HG03558 (cell line): Measurements from ENCODE around the gene SIAH1.
"Not testable (repeated sequence)": the region's sequence is repeated elsewhere in the genome, so short reads cannot be mapped to it uniquely, and the experiment has no call there.

Source experiments
- ATAC-seq: cut with Tn5 transposase; IDR thresholded peaks from one replicate; pipeline ENCODE4 v1.9.1; 2021; ENCODE audit warnings: moderate number of reproducible peaks; ENCODE audit not compliant: unreplicated experiment; ENCODE audit errors: extremely low read depth

Gene SIAH1

DNA sequence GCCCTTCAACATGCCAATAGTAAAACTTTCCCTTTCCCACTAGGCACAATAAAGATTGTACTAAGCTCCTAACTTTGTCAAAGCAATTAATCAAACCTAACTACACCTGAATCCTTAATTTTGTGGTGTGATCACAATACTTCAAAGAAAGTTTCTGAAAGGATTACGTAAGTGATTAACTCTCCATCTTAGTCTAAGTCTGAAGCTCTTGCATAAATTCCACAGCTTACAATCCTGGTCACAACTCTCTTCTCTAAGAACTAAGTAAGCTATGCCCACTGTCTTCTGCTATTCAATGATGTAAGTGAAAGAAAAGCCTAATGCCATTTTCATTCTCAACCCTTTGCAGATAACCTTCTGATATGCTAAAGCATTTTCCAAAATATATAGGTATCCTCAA lies 15.4 kb downstream of the SIAH1 start:
- ATAC-seq, result no peak

DNA sequence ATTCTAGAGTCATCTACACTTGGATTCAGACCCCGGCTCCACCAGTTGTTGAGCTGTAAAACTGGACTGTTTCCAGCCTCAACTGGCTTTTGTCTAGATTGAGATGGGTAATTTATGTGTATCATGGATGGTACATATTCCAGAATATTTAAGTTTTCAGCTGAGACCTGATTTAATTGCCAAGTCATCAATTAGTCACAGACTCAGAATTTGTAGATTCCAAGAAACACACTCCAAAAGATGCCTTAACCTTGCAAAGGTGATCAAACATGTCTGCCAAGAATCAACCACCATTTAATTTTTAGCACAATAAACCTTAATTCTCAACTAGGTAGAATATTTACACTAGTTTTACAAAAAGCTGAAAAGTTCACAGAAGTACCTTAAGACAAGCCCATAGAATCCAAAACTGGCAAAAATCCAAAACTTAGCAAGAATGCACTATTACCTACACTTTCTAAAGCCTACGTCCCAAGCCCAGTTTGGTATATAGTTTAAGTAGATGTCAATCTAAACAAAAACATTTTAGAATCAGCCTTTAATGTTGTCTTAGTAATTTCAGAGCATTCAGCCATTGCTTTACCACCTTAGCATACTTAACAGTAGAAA lies 17.7 kb downstream of the SIAH1 start:
- no peak for ATAC-seq

DNA sequence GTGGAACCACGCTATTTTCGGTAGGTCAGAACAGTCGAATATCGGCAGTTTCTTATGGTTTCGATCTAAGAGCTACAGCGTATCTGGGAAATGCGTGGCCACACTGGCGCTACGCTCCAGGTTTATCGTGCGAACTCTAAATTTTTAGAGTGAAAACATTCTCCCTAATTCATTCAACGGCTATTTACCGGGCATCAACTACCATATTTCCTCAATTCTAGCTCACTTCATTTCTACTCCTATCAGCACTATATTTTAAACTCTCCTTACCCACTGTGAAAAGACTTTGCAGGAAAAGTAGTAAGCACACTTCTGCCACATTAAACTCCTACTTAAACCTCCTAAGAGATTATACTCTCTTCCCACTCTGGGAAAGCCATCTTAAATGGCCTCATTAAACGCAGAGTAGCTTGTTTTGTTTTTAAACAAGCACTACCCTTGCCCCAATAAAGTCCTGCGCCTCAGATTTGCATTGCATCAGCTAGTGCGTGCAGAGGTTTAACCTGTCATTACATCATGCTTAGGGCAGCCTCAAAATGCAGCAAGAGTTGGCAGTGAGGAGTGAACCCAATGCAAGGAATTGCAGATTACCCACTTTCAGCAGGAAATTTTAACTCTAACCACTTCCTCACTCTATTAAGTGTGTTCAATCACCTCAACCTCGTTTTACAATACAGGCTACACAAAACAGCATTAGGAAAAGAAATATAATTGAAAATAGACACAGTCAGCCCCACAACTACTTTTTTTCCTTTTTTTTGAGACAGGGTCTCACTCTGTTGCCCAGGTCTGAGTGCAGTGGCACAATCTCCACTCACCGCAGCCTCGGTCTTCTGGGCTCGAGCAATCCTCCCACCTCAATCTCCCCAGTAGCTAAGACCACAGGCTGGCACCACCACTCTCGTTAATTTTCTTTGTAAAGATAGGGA lies 18.8 kb downstream of the SIAH1 start:
- peak; percentile 51 for ATAC-seq

DNA sequence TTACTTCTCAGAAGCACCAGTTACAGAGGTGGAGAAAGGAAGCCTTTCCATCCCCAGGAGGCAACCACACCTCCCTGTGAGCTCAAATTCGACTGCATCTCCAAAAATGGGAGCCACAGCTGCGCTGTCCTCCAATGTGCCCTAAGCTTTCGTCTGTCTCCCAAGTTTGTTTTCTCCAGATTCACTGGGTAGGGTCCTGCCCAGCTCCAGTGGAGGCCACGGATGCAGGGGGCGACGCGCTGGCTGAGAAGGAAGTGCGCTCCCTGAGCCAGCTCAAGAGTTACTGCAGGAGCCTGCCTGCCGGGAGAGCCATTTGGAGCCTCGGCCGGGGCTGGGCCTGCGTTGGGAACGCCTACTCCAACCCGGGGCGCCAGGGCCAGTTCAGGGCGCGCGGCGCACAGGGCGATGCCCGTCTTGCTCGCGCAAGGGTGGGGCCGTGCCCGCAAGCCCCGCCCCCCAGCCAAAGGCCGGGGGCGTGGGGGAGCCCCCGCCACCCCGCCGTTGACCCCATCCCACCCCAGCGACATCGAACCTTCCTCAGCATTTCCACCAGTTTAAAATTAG lies 19.5 kb downstream of the SIAH1 start:
- ATAC-seq, result peak; percentile 55

DNA sequence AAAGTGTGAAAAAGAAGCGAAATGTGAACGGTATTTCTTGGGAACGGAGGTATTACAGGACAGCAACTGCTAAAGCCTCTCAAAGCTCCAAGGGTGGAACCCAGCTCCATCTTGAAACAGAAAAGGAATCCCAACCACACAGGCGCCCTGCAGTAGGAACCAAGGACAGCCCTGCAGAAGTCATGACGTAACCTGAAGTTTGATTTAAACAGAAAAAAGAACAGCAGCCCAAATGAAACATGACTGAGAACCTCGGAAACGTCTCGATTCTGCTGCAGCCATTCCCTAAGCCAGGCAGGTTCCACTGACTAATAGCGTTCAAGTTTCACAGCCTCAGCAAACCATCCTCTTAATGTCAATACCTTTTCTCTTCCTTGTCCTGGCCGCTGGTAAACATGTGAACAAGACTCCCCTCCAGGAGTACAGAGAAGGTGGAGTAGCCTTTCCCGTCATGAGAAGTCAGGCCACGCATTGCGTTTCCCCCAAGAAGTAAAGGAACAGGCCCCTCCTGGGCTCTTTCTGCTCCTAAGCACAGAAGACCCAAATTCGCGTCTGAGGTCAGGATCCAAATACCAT lies 20.1 kb downstream of the SIAH1 start:
- no peak for ATAC-seq

DNA sequence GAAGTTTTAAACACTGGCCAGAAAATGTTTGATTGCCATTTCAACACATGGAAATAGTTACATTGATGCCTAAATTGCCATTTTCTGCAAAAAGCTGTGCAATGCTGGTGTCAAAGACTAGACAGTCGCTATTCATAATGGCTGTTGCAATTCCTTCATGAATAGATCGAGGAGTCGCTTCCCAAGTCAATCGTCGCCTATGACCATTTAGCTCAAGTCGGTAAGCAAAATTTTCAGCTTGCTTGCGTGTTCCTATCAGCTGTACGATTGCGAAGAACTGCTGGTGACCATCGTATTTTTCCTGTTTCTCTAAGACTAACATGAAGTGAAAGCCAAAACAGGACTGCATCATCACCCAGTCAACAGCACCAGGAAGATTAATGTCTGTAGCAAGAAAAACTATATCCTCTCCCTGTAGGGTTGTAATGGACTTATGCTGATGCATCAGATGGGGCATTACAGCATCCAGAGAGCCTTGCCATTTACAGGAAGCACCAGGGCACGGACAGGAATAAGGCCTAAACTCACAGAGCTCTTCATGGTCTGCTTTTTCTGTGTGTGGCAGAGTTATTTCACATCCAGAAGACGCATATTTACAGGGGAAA lies 23.6 kb downstream of the SIAH1 start:
- no peak for ATAC-seq

DNA sequence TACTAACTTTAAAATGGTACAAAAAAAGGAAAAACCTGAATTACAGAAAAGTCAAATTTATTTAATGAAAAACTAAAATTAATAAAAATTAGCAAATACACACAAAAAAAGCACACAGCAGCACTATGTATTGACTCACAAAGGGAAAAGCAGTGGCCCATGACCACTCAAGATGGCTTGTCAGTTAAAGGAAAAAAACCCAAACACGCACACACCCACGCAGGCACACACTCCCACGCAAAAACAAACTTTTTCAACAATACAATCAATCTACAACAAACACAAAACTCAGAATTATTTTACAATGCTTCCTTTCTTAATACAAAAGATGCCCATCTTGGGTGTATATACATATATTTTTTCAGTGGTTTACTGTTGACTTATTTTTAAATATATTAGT lies 24.2 kb downstream of the SIAH1 start:
- ATAC-seq, result no peak

DNA sequence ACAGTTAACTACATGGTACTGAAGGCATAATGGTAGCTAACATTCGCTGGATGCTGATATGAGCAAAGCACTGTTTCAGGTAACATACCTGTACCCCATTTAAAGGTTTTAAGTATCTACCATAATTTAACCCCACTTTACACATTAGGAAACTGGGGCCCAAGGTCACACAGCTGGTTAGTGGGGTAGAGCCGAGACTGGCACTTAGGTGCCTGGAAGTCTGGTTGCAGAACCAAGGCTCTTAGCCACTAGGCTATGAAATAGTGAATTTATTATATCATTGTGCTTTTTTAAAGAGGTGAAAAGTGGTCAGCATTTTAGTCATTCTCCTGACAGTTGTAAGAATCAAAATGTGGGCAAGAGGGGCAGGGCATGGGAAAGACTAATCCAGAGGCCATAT lies 25.2 kb downstream of the SIAH1 start:
- no peak for ATAC-seq

DNA sequence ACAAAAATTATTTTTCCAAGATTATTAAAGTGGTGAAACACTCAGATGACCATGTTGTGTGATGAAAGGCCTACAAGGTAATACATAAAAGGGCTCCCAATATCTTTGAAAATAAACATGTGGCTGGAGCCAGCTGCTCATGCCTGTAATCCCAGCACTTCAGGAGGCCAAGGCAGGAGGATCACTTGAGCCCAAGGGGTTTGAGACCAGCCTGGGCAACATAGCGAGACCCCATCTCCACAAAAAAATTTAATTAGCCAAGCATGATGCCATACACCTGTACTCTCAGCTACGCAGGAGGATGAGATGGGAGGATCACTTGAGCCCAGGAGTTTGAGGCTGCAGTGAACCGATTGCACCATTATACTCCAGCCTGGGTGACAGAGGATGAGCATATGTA lies 26.8 kb downstream of the SIAH1 start:
- no peak for ATAC-seq

DNA sequence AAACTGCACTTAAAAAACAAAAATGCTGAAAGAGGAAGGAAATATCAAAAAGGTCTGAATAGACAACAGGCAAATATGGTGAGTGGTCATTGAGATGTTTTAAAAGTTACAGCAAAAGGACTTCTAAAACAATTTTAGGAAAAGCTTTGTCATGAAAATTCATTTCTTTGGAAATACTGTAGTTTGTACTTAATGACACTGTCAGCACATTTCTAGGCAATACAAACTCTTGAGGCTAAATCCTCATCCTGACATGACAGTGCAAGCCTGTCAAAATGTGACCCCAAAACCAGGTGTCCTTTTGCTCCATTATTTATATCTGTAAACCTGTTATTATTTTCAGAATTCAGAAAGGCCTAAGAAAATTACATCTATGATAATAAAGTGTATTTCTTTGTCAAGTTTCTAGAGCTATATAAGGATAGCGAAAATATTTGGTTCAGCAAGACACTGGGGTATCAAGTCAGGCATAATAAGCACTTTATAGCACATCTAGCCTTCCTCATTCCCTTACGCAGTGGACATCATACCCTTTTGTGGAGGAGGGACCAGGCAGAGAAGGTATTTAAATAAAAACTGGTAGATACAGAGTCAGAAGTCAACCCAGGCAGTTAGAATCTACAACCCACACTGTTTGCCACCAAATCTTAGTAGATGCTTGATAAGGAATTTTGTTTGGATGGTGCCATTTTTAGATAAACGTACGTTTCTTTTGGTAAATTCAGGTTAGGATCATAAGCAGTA lies 28.4 kb downstream of the SIAH1 start:
- ATAC-seq, result no peak

DNA sequence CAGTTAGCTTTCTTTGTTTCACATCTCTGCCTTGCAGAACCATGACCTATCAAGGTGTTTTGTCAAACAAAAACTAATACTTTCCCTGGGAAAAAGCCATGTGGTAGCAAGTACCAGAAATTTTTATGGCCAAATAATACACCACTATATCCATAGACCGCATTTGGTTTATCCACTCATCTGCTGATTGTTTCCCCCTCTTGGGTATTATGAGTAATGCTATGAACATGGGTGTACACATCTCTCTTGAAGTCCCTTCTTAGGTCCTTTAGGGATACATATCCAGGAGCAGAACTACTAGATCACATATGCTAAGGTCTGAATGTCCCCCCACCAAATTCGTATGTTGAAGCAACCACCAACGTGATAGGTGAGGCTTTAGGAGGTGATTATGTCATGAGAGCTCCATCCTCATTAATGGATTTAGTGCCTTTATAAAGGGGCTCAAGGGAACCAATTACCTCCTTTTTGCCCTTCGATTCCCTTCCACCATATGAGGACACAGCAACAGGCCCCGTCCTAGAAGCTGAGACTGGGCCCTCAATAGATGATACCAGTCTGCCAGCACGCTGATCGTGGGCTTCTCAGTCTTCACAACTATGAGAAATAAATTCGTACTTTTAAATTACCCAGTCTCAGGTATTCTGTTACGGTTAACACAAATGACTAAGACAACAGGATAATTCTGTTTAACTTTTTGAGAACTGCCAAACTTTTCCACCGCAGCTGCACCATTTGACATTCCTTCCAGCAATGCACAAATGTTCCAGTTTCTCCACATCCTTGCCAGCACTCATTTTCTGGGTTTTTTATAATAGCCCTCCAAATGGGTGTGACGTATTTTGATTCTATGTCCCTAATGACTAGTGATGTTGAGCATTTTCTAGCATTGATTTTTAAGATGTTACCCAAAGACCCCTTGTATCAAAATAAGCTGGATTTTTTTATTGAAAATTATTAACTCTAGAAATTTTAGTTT lies 30.0 kb downstream of the SIAH1 start:
- ATAC-seq, result no peak

DNA sequence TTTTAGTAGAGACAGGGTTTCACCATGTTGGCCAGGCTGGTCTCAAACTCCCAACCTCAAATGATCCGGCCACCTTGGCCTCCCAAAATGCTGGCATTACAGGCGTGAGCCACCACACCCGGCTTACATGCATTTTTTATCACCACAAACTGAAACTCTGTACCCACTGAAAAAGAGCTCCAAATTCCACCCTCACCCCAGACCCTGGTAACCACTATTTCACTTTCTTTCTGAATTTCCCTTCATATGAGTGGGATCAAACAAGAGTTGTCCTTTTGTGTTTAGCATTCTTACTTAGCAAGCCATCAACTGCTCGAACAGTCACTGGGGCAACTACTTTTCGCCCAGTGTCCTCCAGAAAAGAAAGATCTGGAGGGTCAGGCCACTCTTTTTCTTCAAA lies 30.8 kb downstream of the SIAH1 start:
- not testable (repeated sequence) for ATAC-seq

DNA sequence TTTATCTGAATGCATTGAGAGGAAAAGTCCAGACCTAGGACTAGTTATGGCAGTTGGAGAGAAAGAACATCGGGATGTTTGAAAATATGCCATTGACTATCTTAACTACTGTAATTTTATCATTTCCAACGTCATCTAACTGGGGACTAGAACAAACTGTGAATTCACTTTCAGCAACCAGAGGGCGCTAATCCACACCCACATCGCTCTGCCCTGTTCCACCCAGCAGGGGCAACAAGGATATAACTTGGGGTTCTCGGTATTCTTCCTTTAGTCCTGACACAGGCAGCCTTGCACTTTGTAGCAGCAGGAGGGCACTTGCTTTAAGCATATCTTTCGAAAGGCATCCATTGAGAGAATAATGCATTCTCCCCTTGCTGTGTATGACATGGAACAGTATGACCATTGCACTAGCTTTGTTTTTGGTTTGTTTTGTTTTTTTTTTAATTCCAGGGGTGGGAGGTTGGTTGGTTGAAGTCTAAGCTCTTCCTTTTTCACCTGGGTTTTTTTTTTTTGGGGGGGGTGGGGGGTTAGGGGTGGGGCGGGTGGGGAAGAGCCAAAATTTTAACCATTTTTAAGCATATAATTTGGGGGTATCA lies 31.5 kb downstream of the SIAH1 start:
- peak; percentile 55 for ATAC-seq

DNA sequence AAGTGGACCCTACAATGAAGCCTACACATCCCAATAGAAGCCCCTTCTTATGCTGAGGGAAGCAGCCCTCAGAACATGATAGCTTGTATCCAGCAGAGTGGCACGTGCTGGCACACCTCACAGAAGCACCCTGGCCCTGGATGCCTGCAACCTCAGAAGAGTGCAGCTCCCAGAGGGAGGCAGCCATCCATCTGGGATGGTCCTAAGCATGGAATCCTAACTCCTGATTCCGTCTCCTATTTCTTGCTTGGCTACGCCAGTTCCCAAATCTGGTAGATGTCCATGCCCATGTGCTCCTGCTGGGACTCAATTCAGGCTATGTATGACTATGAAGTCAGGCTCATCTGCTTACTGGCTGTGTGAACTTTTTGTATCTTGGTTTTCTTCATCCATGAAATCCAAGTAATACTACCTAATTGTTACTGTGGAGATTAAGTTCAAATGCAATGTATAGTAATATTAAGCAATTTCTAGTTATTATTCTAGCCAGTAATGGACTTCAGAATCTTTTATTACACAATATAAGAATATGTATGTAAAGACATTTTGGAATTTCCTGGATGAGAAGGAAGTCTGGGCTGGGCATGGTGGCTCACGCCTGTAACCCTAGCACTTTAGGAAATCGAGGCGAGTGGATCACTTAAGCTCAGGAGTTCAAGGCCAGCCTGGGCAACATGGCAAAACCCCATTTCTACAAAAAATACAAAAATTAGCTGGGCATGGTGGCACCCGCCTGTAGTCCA lies 32.4 kb downstream of the SIAH1 start:
- ATAC-seq, result no peak

DNA sequence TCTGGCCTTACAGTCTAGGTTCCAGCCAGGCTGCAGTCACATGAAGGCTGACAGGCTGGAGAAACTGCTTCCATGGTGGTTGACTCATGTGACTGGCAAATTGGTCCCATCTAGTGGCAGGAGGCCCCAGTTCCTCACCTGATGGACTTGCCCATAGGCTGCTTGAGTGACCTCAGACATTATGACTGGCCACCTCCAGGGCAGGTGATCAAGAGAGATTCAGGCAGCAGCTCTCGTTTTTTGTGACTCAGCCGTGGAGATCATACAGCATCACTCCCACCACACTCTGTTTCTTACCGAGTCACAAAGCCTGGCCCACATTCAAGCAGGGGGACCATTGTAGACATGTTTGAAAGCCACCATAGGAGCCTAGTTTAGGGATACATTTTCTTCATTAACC lies 34.5 kb downstream of the SIAH1 start:
- ATAC-seq, result no peak

DNA sequence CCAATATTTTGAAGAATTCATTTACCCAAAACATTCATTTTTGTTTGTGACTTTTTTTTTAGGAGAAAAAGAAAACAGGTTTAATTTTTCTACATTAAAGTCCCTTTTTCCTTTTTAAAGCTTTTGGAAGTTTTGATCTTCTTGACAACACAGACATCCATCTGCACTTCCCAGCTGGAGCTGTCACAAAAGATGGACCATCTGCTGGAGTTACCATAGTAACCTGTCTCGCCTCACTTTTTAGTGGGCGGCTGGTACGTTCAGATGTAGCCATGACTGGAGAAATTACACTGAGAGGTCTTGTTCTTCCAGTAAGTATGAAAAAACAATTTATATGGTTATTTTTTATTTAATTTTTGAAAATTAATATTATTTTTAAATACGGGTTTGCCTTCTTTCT lies 37.2 kb downstream of the SIAH1 start:
- ATAC-seq, result no peak

DNA sequence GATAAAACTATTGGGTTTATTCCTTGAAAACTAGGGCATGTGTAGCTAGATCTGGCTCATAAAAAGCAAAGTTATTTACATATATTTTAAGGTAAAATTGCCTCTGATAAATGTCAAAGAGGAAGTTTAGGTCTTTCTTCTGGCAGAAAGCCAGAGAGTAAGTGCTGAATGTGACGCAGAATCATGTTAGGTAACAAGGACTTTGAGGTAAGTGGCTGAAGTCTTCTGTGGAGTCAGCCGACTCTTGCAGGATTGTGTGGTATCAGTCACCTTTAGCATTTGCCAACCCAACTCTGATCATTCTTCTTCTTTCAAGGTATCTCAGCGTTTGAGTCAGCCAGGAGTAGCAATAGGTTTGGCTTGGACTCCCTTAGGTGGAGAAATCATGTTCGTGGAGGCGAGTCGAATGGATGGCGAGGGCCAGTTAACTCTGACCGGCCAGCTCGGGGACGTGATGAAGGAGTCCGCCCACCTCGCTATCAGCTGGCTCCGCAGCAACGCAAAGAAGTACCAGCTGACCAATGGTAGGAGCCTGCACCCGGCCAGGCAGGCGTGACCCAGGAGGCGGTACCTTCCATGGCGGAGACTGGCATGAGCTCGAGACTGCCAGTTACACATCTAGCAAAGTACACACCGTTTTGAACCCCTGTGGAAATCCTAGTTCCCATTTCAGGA lies 37.9 kb downstream of the SIAH1 start:
- ATAC-seq, result no peak
